ENCODE data around the gene FAT1. TPM values are rescaled to one million over a fixed set of nuclear protein-coding genes. Genes with fewer than 3 reads are reported as not detected.

Gene FAT1
- total and polyA plus RNA-seq, 2 donors (not counting 1 experiment from before 2014, with no cell fraction given): 151 to 729 TPM

DNA sequence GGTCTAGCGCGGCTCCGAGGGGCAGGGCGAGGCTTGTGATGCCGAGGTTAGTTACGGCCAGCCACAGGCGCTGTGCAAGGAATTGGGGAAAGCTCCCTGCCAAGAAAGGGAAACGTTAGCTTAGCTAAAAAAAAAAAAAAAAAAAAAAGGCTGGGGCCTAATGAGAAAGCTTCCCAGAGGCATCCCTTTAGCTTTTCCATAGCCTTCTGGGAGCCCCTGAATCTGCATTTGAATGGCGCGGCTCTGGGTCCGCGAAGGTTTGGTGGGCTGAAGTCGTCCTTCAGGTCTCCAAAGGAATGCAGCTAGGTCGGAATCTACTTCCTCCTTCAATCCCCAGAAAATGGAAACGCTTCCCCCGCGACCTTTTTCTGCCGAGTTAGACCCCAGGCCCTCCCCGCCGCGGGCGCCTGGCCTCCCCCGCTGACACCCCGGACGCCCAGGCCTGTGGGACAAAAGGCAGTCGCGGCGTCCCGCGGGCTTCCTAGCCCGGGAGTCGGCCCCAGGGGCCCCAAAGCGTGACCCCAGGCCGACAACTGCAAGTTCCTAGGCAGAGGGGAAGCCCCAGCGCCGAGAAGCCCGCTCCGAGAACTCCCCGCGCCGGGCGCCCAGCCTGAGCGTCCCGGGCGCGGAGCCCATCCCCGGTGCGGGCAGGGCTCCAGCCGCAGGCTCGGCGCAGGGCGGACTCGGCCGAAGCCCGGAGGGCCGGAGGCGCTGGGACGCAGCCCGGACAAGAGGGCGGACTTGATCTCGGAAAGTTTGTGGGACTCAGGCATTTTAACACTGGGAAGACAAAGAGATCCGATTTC, 605 bp upstream of the FAT1 start:
- no peaks in the 10 kb centered on the region for H4K20me1 ChIP-seq (ENCODE audit: control insufficient read depth, extremely low read depth, insufficient read depth, low read length)
- TF ChIP-seq EZH2 (IDR thresholded peaks at IDR 0.05; ENCODE audit: low read length, missing control alignments): no peak
- TF ChIP-seq CTCF (conservative IDR thresholded peaks at IDR 0.05 in 1 of 2, IDR thresholded peaks at IDR 0.05 in 1 of 2; ENCODE audit: low read depth in 1 of 2, low read length in 2 of 2): no peak
- H3K79me2 ChIP-seq (ENCODE audit: control insufficient read depth, insufficient read depth, low read length): peaks cover 69% of the 10 kb centered on the region
- H3K9ac ChIP-seq (ENCODE audit: insufficient read depth, low read length): peak overlapping the region; percentile 85
- no peaks in the 10 kb centered on the region for H3K36me3 ChIP-seq (ENCODE audit: control insufficient read depth, insufficient read depth, low read length)
- DNase-seq (ENCODE audit: low read depth in 2 of 2): peak; percentile 61 to 79
- peak overlapping the region; percentile 96 for H3K27ac ChIP-seq (ENCODE audit: insufficient read depth, low read length)
- peak overlapping the region; percentile 94 to 99 (median 95) for H3K4me3 ChIP-seq (replicated peaks in 1 of 4; ENCODE audit: control extremely low read depth in 1 of 4, insufficient read depth in 1 of 4, low read depth in 3 of 4, low read length in 4 of 4)
- H3K4me1 ChIP-seq (ENCODE audit: control insufficient read depth, extremely low read depth, insufficient read depth, low read length): peaks cover 5% of the 10 kb centered on the region
- H3K27me3 ChIP-seq (ENCODE audit: control insufficient read depth, insufficient read depth, low read length): no peaks in the 10 kb centered on the region
- H3K9me3 ChIP-seq (ENCODE audit: control insufficient read depth, insufficient read depth, low read depth, low read length): no peaks in the 10 kb centered on the region
- H2AFZ ChIP-seq (ENCODE audit: low read length): peak overlapping the region; percentile 17
- H3K4me2 ChIP-seq (ENCODE audit: extremely low read depth, insufficient read depth, low read length): peak overlapping the region; percentile 74

GRCh38 chr4:186722796-186723291, 812 bp downstream of the FAT1 start:
- Histone ChIP-seq H3K27ac (ENCODE audit: insufficient read depth, low read length) (peak overlapping the region; percentile 96), H3K9ac (ENCODE audit: insufficient read depth, low read length) (peak overlapping the region; percentile 85), H3K79me2 (ENCODE audit: control insufficient read depth, insufficient read depth, low read length) (peaks cover 80% of the 10 kb centered on the region), H3K36me3 (ENCODE audit: control insufficient read depth, insufficient read depth, low read length) (no peaks in the 10 kb centered on the region), H3K4me3 (replicated peaks in 1 of 4; ENCODE audit: control extremely low read depth in 1 of 4, insufficient read depth in 1 of 4, low read depth in 3 of 4, low read length in 4 of 4) (peak overlapping the region; percentile 66 to 99 (median 90)), H3K27me3 (ENCODE audit: control insufficient read depth, insufficient read depth, low read length) (no peaks in the 10 kb centered on the region), H3K9me3 (ENCODE audit: control insufficient read depth, insufficient read depth, low read depth, low read length) (no peaks in the 10 kb centered on the region), H3K4me1 (ENCODE audit: control insufficient read depth, extremely low read depth, insufficient read depth, low read length) (no peaks in the 10 kb centered on the region), H4K20me1 (ENCODE audit: control insufficient read depth, extremely low read depth, insufficient read depth, low read length) (no peaks in the 10 kb centered on the region), H2AFZ (ENCODE audit: low read length) (no peak overlapping the region), H3K4me2 (ENCODE audit: extremely low read depth, insufficient read depth, low read length) (peak overlapping the region; percentile 88)
- peak; percentile 53 to 54 for DNase-seq (ENCODE audit: low read depth in 2 of 2)
- no peak for TF ChIP-seq EZH2 (IDR thresholded peaks at IDR 0.05; ENCODE audit: low read length, missing control alignments)
- TF ChIP-seq CTCF (conservative IDR thresholded peaks at IDR 0.05 in 1 of 2, IDR thresholded peaks at IDR 0.05 in 1 of 2; ENCODE audit: low read depth in 1 of 2, low read length in 2 of 2): no peak

DNA sequence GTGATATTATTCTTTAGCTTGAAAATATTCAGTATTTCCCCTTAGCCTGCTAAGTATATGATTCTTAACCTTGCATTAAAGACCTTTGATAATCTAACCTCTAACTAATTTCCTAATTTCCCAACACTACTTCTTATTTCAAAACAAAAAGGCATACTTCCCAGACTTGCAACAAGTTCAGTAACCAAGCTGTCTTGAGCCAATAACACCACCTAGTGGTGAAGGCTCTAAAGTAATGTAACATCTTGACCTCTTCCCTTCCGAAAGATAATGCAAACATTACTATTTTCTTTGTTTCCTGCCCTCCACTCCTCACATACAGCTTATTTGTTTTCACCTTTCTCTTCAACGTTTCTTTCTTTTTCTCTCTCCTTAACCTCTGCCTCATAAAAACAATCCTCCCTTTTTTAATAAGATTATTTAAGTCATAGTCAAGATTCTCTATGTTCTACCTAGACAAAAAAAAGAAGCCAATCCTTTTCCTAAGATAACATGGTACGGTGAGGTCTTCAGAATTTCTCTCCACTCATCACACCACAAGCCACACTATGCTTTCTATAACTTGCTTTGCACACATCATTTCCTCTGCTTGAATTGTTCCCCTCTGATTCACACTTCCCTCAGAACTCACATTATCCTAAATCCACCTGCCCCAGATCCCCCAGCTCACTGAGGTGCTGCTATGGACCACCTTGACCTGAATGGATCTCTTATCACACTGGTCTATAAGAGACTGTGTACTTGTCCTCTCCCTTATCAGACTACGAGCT, 3.5 kb downstream of the FAT1 start:
- no peak overlapping the region for H3K4me2 ChIP-seq (ENCODE audit: extremely low read depth, insufficient read depth, low read length)
- TF ChIP-seq CTCF (conservative IDR thresholded peaks at IDR 0.05 in 1 of 2, IDR thresholded peaks at IDR 0.05 in 1 of 2; ENCODE audit: low read depth in 1 of 2, low read length in 2 of 2): peak; percentile 20 to 49
- no peak for TF ChIP-seq EZH2 (IDR thresholded peaks at IDR 0.05; ENCODE audit: low read length, missing control alignments)

More for the DNA sequence above, 3.5 kb downstream of the FAT1 start:
- Histone ChIP-seq H4K20me1 (ENCODE audit: control insufficient read depth, extremely low read depth, insufficient read depth, low read length) (no peaks in the 10 kb centered on the region), H3K27ac (ENCODE audit: insufficient read depth, low read length) (no peak overlapping the region), H3K4me3 (replicated peaks in 1 of 4; ENCODE audit: control extremely low read depth in 1 of 4, insufficient read depth in 1 of 4, low read depth in 3 of 4, low read length in 4 of 4) (no peak overlapping the region), H3K9ac (ENCODE audit: insufficient read depth, low read length) (no peak overlapping the region), H3K27me3 (ENCODE audit: control insufficient read depth, insufficient read depth, low read length) (no peaks in the 10 kb centered on the region), H3K9me3 (ENCODE audit: control insufficient read depth, insufficient read depth, low read depth, low read length) (no peaks in the 10 kb centered on the region), H3K36me3 (ENCODE audit: control insufficient read depth, insufficient read depth, low read length) (no peaks in the 10 kb centered on the region), H3K79me2 (ENCODE audit: control insufficient read depth, insufficient read depth, low read length) (peaks cover 96% of the 10 kb centered on the region), H3K4me1 (ENCODE audit: control insufficient read depth, extremely low read depth, insufficient read depth, low read length) (no peaks in the 10 kb centered on the region), H2AFZ (ENCODE audit: low read length) (no peak overlapping the region)
- peak; percentile 40 to 69 for DNase-seq (ENCODE audit: low read depth in 2 of 2)

Data from fibroblast of lung (primary cell).